ENCODE data around the gene TOR4A. TPM values are rescaled to one million over a fixed set of nuclear protein-coding genes. Genes with fewer than 3 reads are reported as not detected.

The TOR4A gene
- total and polyA plus RNA-seq, 9 of the 15 experiments (the other 6 are each of a cell fraction or from before 2014, with no cell fraction given) = 3.9 to 49.2 (median 8.8) TPM

DNA sequence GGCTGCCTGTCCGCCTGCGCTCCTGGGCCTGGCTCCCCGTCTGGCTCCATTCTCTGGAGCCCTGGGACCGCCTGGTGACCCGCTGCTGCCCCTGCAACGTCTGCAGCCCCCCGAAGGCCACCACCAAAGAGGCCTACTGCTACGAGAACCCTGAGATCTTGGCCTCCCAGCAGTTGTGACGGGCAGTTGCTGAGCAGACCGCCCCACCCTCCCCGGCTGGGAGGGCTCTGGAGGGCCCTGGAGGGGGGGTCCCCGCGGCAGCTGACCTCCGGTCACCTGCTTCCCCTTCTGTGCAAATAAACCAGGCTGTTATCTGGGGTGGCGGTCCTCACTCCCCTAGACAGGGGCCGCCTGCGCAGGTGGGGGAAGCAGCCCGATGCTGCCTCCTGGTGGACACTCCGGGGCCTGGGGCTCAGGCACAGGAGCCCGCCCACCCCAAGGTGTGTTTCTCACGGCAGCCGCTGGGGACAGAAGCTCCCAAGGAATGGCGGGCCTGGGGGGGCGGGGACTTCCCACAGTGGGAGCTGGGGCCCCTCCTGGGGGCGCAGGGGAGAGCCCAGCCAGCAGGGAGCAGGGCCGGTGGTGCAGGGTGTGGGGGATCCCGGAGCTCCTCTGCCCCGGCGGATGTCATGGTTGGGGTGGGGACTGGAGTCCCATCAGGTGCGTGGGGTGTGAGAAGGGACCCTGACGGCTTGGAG, 41.1 kb upstream of the TOR4A start (continued):
- TF ChIP-seq KLF6 (CRISPR knock-in tag; IDR thresholded peaks at IDR 0.05; ENCODE audit: borderline replicate concordance) (peak; percentile 13; the same call in 1 of the 2 replicates), ZNF347 (CRISPR knock-in tag; IDR thresholded peaks at IDR 0.05; ENCODE audit: low read depth) (no peak), KAT8 (IDR thresholded peaks at IDR 0.05; ENCODE audit: low read depth) (no peak), POLR2A (conservative IDR thresholded peaks at IDR 0.05) (no peak), NBN (IDR thresholded peaks at IDR 0.05; ENCODE audit: low read depth) (peak; percentile 80; the same call in 1 of the 2 replicates), ETV1 (tag; conservative IDR thresholded peaks at IDR 0.05; ENCODE audit: low read depth) (peak; percentile 88), BHLHE40 (IDR thresholded peaks at IDR 0.05; ENCODE audit: low read length) (peak; percentile 94), ZBTB17 (CRISPR knock-in tag; IDR thresholded peaks at IDR 0.05) (0 out of 2 replicates have a peak, but pooled peaks have one; percentile 13), ZC3H8 (IDR thresholded peaks at IDR 0.05) (no peak), TBP (optimal IDR thresholded peaks at IDR 0.05; ENCODE audit: low read depth, low read length) (no peak), CBFB (CRISPR knock-in tag; IDR thresholded peaks at IDR 0.05) (no peak), HLTF (IDR thresholded peaks at IDR 0.05) (no peak), GABPB2 (CRISPR knock-in tag; conservative IDR thresholded peaks at IDR 0.05) (no peak), ZNF695 (CRISPR knock-in tag; IDR thresholded peaks at IDR 0.05) (no peak), IRF2 (CRISPR knock-in tag; IDR thresholded peaks at IDR 0.05) (no peak), ZNF444 (CRISPR knock-in tag; IDR thresholded peaks at IDR 0.05) (no peak), RBM34 (IDR thresholded peaks at IDR 0.05; ENCODE audit: borderline replicate concordance, insufficient read depth, low read length) (no peak), ZNF583 (CRISPR knock-in tag; IDR thresholded peaks at IDR 0.05) (no peak), ZNF121 (CRISPR knock-in tag; conservative IDR thresholded peaks at IDR 0.05) (no peak), RBM22 (IDR thresholded peaks at IDR 0.05; ENCODE audit: low read depth, low read length, poor library complexity, severe bottlenecking) (peak; percentile 40), POLR3A (IDR thresholded peaks at IDR 0.05; ENCODE audit: borderline replicate concordance, extremely low read depth, insufficient read depth, insufficient read length) (no peak), CAMTA2 (CRISPR knock-in tag; conservative IDR thresholded peaks at IDR 0.05) (no peak), NRF1 (conservative IDR thresholded peaks at IDR 0.05 in 1 of 2, IDR thresholded peaks at IDR 0.05 in 1 of 2) (peak; percentile 89 to 91)
- TF ChIP-seq, protein P1, sequence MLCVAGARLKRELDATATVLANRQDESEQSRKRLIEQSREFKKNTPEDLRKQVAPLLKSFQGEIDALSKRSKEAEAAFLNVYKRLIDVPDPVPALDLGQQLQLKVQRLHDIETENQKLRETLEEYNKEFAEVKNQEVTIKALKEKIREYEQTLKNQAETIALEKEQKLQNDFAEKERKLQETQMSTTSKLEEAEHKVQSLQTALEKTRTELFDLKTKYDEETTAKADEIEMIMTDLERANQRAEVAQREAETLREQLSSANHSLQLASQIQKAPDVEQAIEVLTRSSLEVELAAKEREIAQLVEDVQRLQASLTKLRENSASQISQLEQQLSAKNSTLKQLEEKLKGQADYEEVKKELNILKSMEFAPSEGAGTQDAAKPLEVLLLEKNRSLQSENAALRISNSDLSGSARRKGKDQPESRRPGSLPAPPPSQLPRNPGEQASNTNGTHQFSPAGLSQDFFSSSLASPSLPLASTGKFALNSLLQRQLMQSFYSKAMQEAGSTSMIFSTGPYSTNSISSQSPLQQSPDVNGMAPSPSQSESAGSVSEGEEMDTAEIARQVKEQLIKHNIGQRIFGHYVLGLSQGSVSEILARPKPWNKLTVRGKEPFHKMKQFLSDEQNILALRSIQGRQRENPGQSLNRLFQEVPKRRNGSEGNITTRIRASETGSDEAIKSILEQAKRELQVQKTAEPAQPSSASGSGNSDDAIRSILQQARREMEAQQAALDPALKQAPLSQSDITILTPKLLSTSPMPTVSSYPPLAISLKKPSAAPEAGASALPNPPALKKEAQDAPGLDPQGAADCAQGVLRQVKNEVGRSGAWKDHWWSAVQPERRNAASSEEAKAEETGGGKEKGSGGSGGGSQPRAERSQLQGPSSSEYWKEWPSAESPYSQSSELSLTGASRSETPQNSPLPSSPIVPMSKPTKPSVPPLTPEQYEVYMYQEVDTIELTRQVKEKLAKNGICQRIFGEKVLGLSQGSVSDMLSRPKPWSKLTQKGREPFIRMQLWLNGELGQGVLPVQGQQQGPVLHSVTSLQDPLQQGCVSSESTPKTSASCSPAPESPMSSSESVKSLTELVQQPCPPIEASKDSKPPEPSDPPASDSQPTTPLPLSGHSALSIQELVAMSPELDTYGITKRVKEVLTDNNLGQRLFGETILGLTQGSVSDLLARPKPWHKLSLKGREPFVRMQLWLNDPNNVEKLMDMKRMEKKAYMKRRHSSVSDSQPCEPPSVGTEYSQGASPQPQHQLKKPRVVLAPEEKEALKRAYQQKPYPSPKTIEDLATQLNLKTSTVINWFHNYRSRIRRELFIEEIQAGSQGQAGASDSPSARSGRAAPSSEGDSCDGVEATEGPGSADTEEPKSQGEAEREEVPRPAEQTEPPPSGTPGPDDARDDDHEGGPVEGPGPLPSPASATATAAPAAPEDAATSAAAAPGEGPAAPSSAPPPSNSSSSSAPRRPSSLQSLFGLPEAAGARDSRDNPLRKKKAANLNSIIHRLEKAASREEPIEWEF (CRISPR knock-in tag; IDR thresholded peaks at IDR 0.05) = no peak
- TF ChIP-seq, protein P2, sequence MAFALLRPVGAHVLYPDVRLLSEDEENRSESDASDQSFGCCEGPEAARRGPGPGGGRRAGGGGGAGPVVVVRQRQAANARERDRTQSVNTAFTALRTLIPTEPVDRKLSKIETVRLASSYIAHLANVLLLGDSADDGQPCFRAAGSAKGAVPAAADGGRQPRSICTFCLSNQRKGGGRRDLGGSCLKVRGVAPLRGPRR (CRISPR knock-in tag; IDR thresholded peaks at IDR 0.05) = no peak
- TF ChIP-seq, protein P3, sequence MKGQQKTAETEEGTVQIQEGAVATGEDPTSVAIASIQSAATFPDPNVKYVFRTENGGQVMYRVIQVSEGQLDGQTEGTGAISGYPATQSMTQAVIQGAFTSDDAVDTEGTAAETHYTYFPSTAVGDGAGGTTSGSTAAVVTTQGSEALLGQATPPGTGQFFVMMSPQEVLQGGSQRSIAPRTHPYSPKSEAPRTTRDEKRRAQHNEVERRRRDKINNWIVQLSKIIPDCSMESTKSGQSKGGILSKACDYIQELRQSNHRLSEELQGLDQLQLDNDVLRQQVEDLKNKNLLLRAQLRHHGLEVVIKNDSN (CRISPR knock-in tag; IDR thresholded peaks at IDR 0.05) = peak; percentile 70; the same call in 1 of the 2 replicates
